Kidney epithelial cell (primary cell): Measurements from ENCODE around the gene NHERF2. TPM values are rescaled to one million over a fixed set of nuclear protein-coding genes. Genes with fewer than 3 reads are reported as not detected.
A peak's percentile ranks its signal among the peaks of the same experiment; 100 is the strongest.

Experiments
- DNase-seq: peaks from one replicate; pipeline ENCODE4 v3.0.0-alpha.2; 2010; ENCODE audit warnings: low read depth
- H3K27me3 ChIP-seq: 2 replicates; pipeline ENCODE4 v1.6.0; 2011; ENCODE audit warnings: low read length; ENCODE audit not compliant: control insufficient read depth, insufficient read depth
- H3K36me3 ChIP-seq: 2 replicates; pipeline ENCODE4 v1.5.1; 2011; ENCODE audit warnings: low read length; ENCODE audit not compliant: control insufficient read depth, insufficient read depth
- H3K4me3 ChIP-seq: 2 replicates; pipeline ENCODE4 v1.5.1; 2011; ENCODE audit warnings: low read depth, mild to moderate bottlenecking, control low read depth, low read length
- CTCF ChIP-seq: IDR thresholded peaks from 2 replicates; pipeline ENCODE4 v1.5.1; 2011; ENCODE audit warnings: mild to moderate bottlenecking, moderate library complexity, low read length, control low read depth, inconsistent platforms; ENCODE audit not compliant: insufficient read depth, poor library complexity, severe bottlenecking
- total RNA-seq: library from RNA; depleted of rRNA; stranded (reverse); fragments of >200 nt; gene quantifications from 2 replicates; pipeline ENCODE4 v1.2.3, GENCODE V29; 2015

The NHERF2 gene
- total RNA-seq, 1 donor from 2014 or later, result 27.5 TPM

GRCh38 chr16:2003827-2004641 lies 22.7 kb upstream of the NHERF2 start:
- peaks cover 3% of the 10 kb centered on the region for H3K36me3 ChIP-seq
- no peaks in the 10 kb centered on the region for H3K27me3 ChIP-seq
- peak; percentile 57 for DNase-seq
- no peak overlapping the region for H3K4me3 ChIP-seq
- peak; percentile 99 for TF ChIP-seq CTCF

GRCh38 chr16:2004795-2005517 lies 21.7 kb upstream of the NHERF2 start:
- Histone ChIP-seq H3K36me3 (peaks cover 3% of the 10 kb centered on the region), H3K27me3 (no peaks in the 10 kb centered on the region)
- TF ChIP-seq CTCF, result no peak

GRCh38 chr16:2005646-2006045 lies 21.1 kb upstream of the NHERF2 start:
- no peak overlapping the region for H3K4me3 ChIP-seq
- no peak for DNase-seq
- peak; percentile 7 for TF ChIP-seq CTCF
- H3K36me3 ChIP-seq, result peaks cover 3% of the 10 kb centered on the region
- no peaks in the 10 kb centered on the region for H3K27me3 ChIP-seq

More at GRCh38 chr16:2004795-2005517, 21.7 kb upstream of the NHERF2 start:
- no peak overlapping the region for H3K4me3 ChIP-seq
- DNase-seq, result no peak

DNA sequence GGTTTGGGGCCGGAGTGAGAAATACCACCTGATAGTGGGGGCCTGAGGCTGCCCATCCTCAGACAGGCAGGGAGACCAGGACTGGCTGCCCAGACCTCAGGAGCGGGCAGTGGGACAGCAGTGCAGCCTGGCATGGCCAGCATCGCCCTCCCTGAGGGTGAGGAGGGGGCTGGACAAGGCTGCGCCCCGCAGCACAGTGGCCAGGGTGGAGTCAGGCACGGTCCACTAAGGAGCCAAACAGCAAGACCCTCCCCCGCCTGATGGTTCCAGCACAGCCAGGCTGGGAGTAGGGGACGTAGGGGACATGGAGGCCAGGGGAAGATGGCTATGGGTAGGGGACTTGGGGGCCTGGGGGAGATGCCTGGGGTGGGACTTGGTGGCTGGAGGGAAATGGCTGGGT lies 20.4 kb upstream of the NHERF2 start:
- no peak for TF ChIP-seq CTCF
- no peak overlapping the region for H3K4me3 ChIP-seq
- peaks cover 3% of the 10 kb centered on the region for H3K36me3 ChIP-seq
- no peaks in the 10 kb centered on the region for H3K27me3 ChIP-seq
- no peak for DNase-seq

DNA sequence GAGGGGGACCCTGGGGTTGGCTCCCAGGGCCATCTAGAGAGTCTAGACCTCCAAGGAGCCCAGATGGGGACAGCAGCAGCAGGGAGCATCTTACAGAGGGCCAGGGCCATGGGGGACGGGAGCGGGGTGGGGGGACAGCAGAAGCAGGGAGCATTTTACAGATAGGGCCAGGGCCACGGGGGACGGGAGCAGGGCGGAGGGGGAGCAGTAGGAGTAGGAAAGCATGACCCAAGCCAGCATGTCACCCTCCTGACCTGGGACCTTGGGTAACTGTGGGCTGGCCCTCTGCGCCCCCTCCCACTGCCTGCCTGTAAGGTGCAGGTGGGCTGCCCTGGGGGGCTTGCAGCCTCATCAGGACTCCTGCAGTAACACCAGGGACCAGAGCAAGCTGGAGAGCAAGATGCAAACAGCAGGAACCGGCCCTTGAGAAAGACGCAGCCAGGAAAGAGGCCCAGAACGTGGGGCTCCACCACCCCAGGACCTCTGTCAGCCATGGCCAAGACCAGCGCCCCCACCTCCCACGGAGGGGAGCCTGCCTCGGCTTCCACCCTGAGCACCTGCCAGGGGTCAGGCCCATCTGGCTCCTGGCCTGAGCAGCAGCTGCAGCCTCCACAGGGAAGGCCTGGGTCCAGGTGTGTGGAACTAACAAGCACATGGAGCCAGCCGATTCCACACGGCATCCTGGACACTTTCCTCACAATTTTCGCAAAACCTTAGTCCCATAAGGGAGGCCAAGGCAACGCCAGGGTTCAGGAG lies 19.4 kb upstream of the NHERF2 start:
- DNase-seq, result no peak
- no peak for TF ChIP-seq CTCF
- H3K27me3 ChIP-seq, result no peaks in the 10 kb centered on the region
- peaks cover 1% of the 10 kb centered on the region for H3K36me3 ChIP-seq
- H3K4me3 ChIP-seq, result no peak overlapping the region
